ENCODE results near the gene BCL2L15.
"Not testable (repeated sequence)": the region's sequence is repeated elsewhere in the genome, so short reads cannot be mapped to it uniquely, and the experiment has no call there.

BCL2L15 gene

GRCh38 chr1:113868387-113869083, 18.8 kb downstream of the BCL2L15 start:
- no peak for DNase-seq

GRCh38 chr1:113861641-113862040, 25.7 kb downstream of the BCL2L15 start:
- no peak for DNase-seq

GRCh38 chr1:113860891-113861290, 26.5 kb downstream of the BCL2L15 start:
- no peak for DNase-seq

GRCh38 chr1:113859478-113860175, 27.8 kb downstream of the BCL2L15 start:
- no peak for DNase-seq

GRCh38 chr1:113858982-113859381, 28.4 kb downstream of the BCL2L15 start:
- no peak for DNase-seq

- no peak for DNase-seq
These were observed 29.0 kb downstream of the BCL2L15 start for GRCh38 chr1:113858418-113858817.

- DNase-seq = no peak
These were observed 29.6 kb downstream of the BCL2L15 start for GRCh38 chr1:113857776-113858175.

- no peak for DNase-seq
These were observed 31.0 kb downstream of the BCL2L15 start for GRCh38 chr1:113856401-113856790.

- no peak for DNase-seq
These were observed 31.6 kb downstream of the BCL2L15 start for GRCh38 chr1:113855630-113856400.

- no peak for DNase-seq
These were observed 33.1 kb downstream of the BCL2L15 start for GRCh38 chr1:113854234-113854633.

GRCh38 chr1:113852694-113853093, 34.7 kb downstream of the BCL2L15 start:
- DNase-seq = not testable (repeated sequence)

GRCh38 chr1:113850127-113850796, 37.1 kb downstream of the BCL2L15 start:
- no peak for DNase-seq

- DNase-seq = no peak
These were observed 38.3 kb downstream of the BCL2L15 start for GRCh38 chr1:113849072-113849471.

- DNase-seq = no peak
These were observed 40.9 kb downstream of the BCL2L15 start for GRCh38 chr1:113846391-113847035.

- no peak for DNase-seq
These were observed 50.8 kb downstream of the BCL2L15 start for GRCh38 chr1:113836534-113836933.

- DNase-seq = no peak
These were observed 51.6 kb downstream of the BCL2L15 start for GRCh38 chr1:113835686-113836290.

GRCh38 chr1:113834716-113835115, 52.7 kb downstream of the BCL2L15 start:
- no peak for DNase-seq
